B cell (primary cell): Measurements from ENCODE around the gene ZNF277. TPM values are rescaled to one million over a fixed set of nuclear protein-coding genes. Genes with fewer than 3 reads are reported as not detected.

Source experiments
- ATAC-seq: fragments of 200-7000 bp; cut with Tn5 transposase; one replicate; pipeline ENCODE4 v1.10.0; 2021; ENCODE audit warnings: low read depth, mild to moderate bottlenecking, moderate number of reproducible peaks, moderate library complexity
- CTCF ChIA-PET: fragments of 350-600 bp; sonication (Branson Sonifier 250); formaldehyde crosslinking; loops from one replicate; lab custom pipeline; 2021; ENCODE audit warnings: antibody characterized with exemption, inconsistent platforms; lab: Charles Lee
- POLR2A ChIA-PET: fragments of 350-600 bp; sonication (Branson Sonifier 250); formaldehyde crosslinking; loops from one replicate; lab custom pipeline; 2021; ENCODE audit warnings: antibody characterized with exemption; lab: Charles Lee
- DNase-seq: peaks from one replicate; pipeline ENCODE4 v3.0.0; 2013
- H2AFZ ChIP-seq: 2 replicates; pipeline ENCODE4 v1.6.1; 2012; ENCODE audit warnings: mild to moderate bottlenecking, low read depth, low read length; ENCODE audit not compliant: insufficient read depth, poor library complexity, severe bottlenecking
- H3K27ac ChIP-seq, 2 donors: 1 replicate in 1 of 2; 2 replicates in 1 of 2; pipeline ENCODE4 v1.5.1; 2012 to 2013; ENCODE audit warnings: low read length in 2 of 2, mild to moderate bottlenecking in 2 of 2, moderate library complexity in 1 of 2
- H3K27me3 ChIP-seq, 4 experiments: fragments of 200-600 bp in 1 of 4; sonication (generic) in 1 of 4; replicated peaks in 1 of 4; 1 replicate in 2 of 4; 2 replicates in 2 of 4; pipeline versions ENCODE4 v1.6.1 to v1.7.0; 2013 to 2016; ENCODE audit warnings: low read length in 3 of 4, mild to moderate bottlenecking in 2 of 4, mixed read lengths in 1 of 4, moderate library complexity in 1 of 4; ENCODE audit not compliant: insufficient read depth in 4 of 4, control insufficient read depth in 3 of 4; ENCODE audit errors: control extremely low read depth in 1 of 4
- H3K36me3 ChIP-seq, 2 experiments: replicated peaks in 1 of 2; 1 replicate in 1 of 2; 2 replicates in 1 of 2; pipeline versions ENCODE4 v1.6.1 to v1.7.1; 2013; ENCODE audit warnings: low read length in 1 of 2; ENCODE audit not compliant: insufficient read depth in 2 of 2, control insufficient read depth in 1 of 2; ENCODE audit errors: control extremely low read depth in 1 of 2, extremely low read depth in 1 of 2
- H3K4me1 ChIP-seq, 2 donors: fragments of 200-600 bp in 1 of 2; sonication (generic) in 1 of 2; 1 replicate in 1 of 2; 2 replicates in 1 of 2; pipeline versions ENCODE4 v1.5.1 to v1.6.1; 2013 to 2017; ENCODE audit warnings: low read length in 2 of 2; ENCODE audit not compliant: control insufficient read depth in 2 of 2, insufficient read depth in 2 of 2
- H3K4me2 ChIP-seq: replicated peaks from 2 replicates; pipeline ENCODE3; 2012; ENCODE audit warnings: mild to moderate bottlenecking, low read depth, low read length; ENCODE audit not compliant: poor library complexity, severe bottlenecking
- H3K4me3 ChIP-seq, 5 experiments: fragments of 200-600 bp in 1 of 5; sonication (generic) in 1 of 5; 1 replicate in 3 of 5; 2 replicates in 2 of 5; pipeline versions ENCODE4 v1.5.1 to v1.7.0; 2011 to 2016; ENCODE audit warnings: low read length in 4 of 5, mild to moderate bottlenecking in 4 of 5, low read depth in 2 of 5, control low read depth in 1 of 5, moderate library complexity in 1 of 5; ENCODE audit not compliant: insufficient read depth in 1 of 5; ENCODE audit errors: control extremely low read depth in 1 of 5, extremely low read depth in 1 of 5
- H3K79me2 ChIP-seq: fragments of 200-600 bp; sonication (generic); one replicate; pipeline ENCODE4 v1.6.0; 2016; ENCODE audit warnings: low read length; ENCODE audit not compliant: control insufficient read depth, insufficient read depth
- H3K9ac ChIP-seq: fragments of 200-600 bp; sonication (generic); 2 replicates; pipeline ENCODE4 v1.6.1; 2017; ENCODE audit warnings: mild to moderate bottlenecking, low read length, moderate library complexity
- H3K9me3 ChIP-seq, 3 donors: one replicate each; pipeline versions ENCODE4 v1.6.1 to v1.7.1; 2013; ENCODE audit warnings: low read length in 2 of 3; ENCODE audit not compliant: control insufficient read depth in 2 of 3, insufficient read depth in 1 of 3; ENCODE audit errors: control extremely low read depth in 1 of 3
- H4K20me1 ChIP-seq: 2 replicates; pipeline ENCODE4 v1.6.0; 2012; ENCODE audit warnings: mild to moderate bottlenecking, low read length; ENCODE audit not compliant: insufficient read depth, control insufficient read depth, poor library complexity, severe bottlenecking
- H3K27ac Mint-ChIP-seq: one replicate; pipeline ENCODE4 v1.8.0; 2021; ENCODE audit warnings: mixed read lengths
- H3K27me3 Mint-ChIP-seq: one replicate; pipeline ENCODE4 v1.8.0; 2021; ENCODE audit warnings: mixed read lengths
- H3K4me1 Mint-ChIP-seq: one replicate; pipeline ENCODE4 v1.8.0; 2021; ENCODE audit warnings: mixed read lengths
- H3K4me3 Mint-ChIP-seq: one replicate; pipeline ENCODE4 v1.8.0; 2021; ENCODE audit warnings: mixed read lengths
- H3K9me3 Mint-ChIP-seq: one replicate; pipeline ENCODE4 v1.8.0; 2022; ENCODE audit warnings: mixed read lengths; ENCODE audit not compliant: insufficient read depth
- EZH2 ChIP-seq: IDR thresholded peaks from 2 replicates; pipeline ENCODE4 v1.6.1; 2012; ENCODE audit warnings: borderline replicate concordance, low read depth, mild to moderate bottlenecking, moderate library complexity, low read length; ENCODE audit not compliant: insufficient read depth, poor library complexity, severe bottlenecking
- WGBS: methylation state at CpG from one replicate; pipeline ENCODE4 v1.1.5; 2013; ENCODE audit warnings: missing lambda C conversion rate; ENCODE audit not compliant: insufficient coverage; 5-methylcytosine and 5-hydroxymethylcytosine counted together
- intact Hi-C: fragments of 100-400 bp; cut with micrococcal nuclease; formaldehyde crosslinking; loops from one replicate; pipeline ENCODE4 v1.10.0; 2022
- polyA plus RNA-seq: library from polyadenylated mRNA; depleted of rRNA; stranded (reverse); fragments of >200 nt; gene quantifications from 2 replicates; pipeline ENCODE4 v1.2.3, GENCODE V29; 2012
- total RNA-seq, 2 donors: library from RNA; stranded (reverse); fragments of 120-200 nt in 1 of 2; gene quantifications; 1 replicate in 1 of 2; 2 replicates in 1 of 2; pipeline versions ENCODE4 v1.2.3 to v1.2.4, GENCODE V29; 2013 to 2022
- TF ChIP-seq, protein P1 (sequence below): fragments of 200-600 bp; IDR thresholded peaks from one replicate; pipeline ENCODE4 v1.8.0; 2022; ENCODE audit warnings: antibody characterized with exemption, mild to moderate bottlenecking

The ZNF277 gene
- total and polyA plus RNA-seq, 2 donors (not counting 1 experiment from before 2014, with no cell fraction given) = 9.5 to 18.6 TPM

DNA sequence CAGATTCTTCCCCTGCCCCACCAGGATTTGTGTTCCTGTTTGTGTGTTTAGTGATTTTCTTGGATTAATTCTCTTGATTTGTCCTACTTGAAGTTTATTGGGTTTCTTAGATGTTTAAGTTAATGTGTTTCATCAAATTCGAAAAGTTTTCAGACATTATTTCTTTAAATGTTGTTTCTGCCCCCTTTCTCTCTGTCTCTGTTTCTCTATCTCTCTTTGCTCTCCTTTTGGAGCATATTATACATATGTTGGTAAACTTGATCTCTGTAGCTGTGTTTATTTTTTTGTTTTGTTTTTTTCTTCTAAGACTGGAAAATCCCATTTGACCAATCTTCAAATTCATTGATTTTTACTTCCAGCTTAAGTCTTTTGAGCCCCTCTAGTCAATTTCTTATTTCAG is 115.6 kb downstream of the ZNF277 start:
- POLR2A ChIA-PET = no interaction called here
- H3K4me3 Mint-ChIP-seq = no peak overlapping the region

DNA sequence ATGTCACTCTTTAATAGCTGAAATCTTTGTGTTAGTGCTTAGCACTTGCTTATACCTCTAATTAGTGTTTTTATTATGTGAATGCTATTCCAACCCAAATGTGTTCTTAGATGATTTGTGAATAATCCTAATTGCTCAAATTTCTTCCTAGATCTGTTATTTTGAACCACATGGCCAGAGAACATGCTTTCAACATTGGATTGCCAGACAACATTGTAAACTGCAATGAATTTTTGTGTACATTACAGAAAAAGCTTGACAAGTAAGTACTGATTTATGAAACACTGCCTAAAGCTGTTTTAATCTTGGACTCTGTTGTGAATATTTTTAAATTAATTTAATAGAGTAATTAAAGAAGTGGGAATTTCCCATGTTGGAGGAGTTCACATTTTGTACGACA is 121.1 kb downstream of the ZNF277 start:
- no peaks in the 10 kb centered on the region for H3K9me3 Mint-ChIP-seq
- Histone ChIP-seq H3K9ac (no peak overlapping the region), H3K27me3 (no peaks in the 10 kb centered on the region)

More for the DNA sequence above, 115.6 kb downstream of the ZNF277 start:
- DNase-seq (no peak), ATAC-seq (no peak)
- no peaks in the 10 kb centered on the region for H3K79me2 ChIP-seq
- H4K20me1 ChIP-seq = no peaks in the 10 kb centered on the region
- H3K27me3 ChIP-seq = no peaks in the 10 kb centered on the region
- H3K4me1 ChIP-seq = no peaks in the 10 kb centered on the region
- H3K27me3 Mint-ChIP-seq = no peaks in the 10 kb centered on the region
- no peak overlapping the region for H3K4me3 ChIP-seq
- no peak overlapping the region for H2AFZ ChIP-seq
- no peak overlapping the region for H3K4me2 ChIP-seq
- no peak overlapping the region for H3K27ac Mint-ChIP-seq
- no peak overlapping the region for H3K9ac ChIP-seq
- H3K27ac ChIP-seq = no peak overlapping the region
- H3K4me1 Mint-ChIP-seq = no peaks in the 10 kb centered on the region
- intact Hi-C loops = no loop called here
- TF ChIP-seq, protein P1, sequence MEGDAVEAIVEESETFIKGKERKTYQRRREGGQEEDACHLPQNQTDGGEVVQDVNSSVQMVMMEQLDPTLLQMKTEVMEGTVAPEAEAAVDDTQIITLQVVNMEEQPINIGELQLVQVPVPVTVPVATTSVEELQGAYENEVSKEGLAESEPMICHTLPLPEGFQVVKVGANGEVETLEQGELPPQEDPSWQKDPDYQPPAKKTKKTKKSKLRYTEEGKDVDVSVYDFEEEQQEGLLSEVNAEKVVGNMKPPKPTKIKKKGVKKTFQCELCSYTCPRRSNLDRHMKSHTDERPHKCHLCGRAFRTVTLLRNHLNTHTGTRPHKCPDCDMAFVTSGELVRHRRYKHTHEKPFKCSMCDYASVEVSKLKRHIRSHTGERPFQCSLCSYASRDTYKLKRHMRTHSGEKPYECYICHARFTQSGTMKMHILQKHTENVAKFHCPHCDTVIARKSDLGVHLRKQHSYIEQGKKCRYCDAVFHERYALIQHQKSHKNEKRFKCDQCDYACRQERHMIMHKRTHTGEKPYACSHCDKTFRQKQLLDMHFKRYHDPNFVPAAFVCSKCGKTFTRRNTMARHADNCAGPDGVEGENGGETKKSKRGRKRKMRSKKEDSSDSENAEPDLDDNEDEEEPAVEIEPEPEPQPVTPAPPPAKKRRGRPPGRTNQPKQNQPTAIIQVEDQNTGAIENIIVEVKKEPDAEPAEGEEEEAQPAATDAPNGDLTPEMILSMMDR = no peak
- no peak for TF ChIP-seq EZH2
- H3K9me3 Mint-ChIP-seq = no peaks in the 10 kb centered on the region
- CTCF ChIA-PET = interaction anchor here (1.0 kb wide), 1 partner anchor 232 kb away, joined by 3 read pairs; no protein-coding TSS in a partner anchor
- peaks cover 0 to 2% (median 2%) of the 10 kb centered on the region in 3 donors for H3K9me3 ChIP-seq
- H3K36me3 ChIP-seq = peaks cover 8 to 19% of the 10 kb centered on the region in 2 experiments
- no CpG with 5 or more reads among the region's 1 CpG for WGBS

More for the DNA sequence above, 121.1 kb downstream of the ZNF277 start:
- POLR2A ChIA-PET = no interaction called here
- Mint-ChIP-seq H3K4me3 (no peak overlapping the region), H3K4me1 (no peaks in the 10 kb centered on the region), H3K27ac (no peak overlapping the region), H3K27me3 (no peaks in the 10 kb centered on the region)
- CTCF ChIA-PET = no interaction called here
- DNase-seq (no peak), ATAC-seq (no peak)
- Histone ChIP-seq H3K4me1 (no peaks in the 10 kb centered on the region), H3K27ac (no peak overlapping the region), H3K79me2 (no peaks in the 10 kb centered on the region), H3K36me3 (peaks cover 10 to 14% of the 10 kb centered on the region in 2 experiments), H3K4me3 (no peak overlapping the region), H3K9me3 (no peaks in the 10 kb centered on the region), H2AFZ (no peak overlapping the region), H4K20me1 (no peaks in the 10 kb centered on the region), H3K4me2 (no peak overlapping the region)
- no peak for TF ChIP-seq EZH2
- TF ChIP-seq, protein P1 = no peak
- intact Hi-C loops = no loop called here
- no CpG with 5 or more reads among the region's 1 CpG for WGBS
